ENCODE results near the gene ZNF547.

The ZNF547 gene

DNA sequence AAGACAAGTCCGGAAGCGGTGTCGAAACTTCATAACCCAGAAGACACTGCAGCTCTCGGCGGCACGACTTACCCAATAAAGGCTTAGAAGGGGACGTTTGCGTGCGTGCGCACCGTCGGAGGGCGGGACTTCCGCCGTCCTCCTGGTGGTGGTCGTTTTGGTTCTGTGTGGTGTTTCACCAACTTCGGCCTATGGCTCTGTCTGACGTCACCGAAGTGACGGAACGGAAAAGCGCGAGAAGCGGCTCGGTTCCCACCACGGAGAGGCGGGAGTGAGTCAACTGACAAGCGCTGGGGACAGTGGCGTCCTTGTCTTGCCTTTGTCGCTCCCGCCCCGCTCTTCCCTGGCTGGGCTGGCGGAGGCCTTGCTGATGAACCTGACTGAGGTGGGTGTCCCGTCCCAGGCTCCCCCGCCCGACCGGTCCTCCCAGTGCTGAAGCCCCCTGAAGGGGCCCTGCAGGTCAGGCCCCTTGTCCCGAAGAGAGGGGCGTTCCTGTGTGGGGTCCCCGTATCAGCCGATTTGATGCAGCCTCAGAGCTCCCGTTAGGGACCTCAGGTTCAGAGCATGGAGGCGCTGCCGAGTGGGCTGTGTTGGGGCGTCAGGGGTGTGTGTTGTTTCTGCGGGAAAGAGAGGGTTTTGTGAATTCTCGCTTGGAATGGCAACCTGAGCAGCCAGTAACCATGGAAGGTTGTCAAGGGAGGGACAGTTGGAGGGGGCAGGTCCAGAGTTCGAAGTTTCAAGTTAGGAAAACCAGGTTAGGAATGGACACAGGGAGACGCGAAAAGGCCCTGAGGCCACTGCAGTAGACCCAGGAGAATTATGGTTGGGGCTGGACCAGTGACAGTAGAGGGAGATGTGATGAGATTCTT, 26.6 kb downstream of the ZNF547 start, which contains the start of gene ZNF548:
TSS of gene ZNF548 (plus strand) at position 125 of the 869 bp plus-strand sequence. CDS start at position 371, 246 bp downstream.
- Histone ChIP-seq H4K20me1 (ENCODE audit: insufficient read depth, low read length, poor library complexity, severe bottlenecking) (peaks cover 23% of the 10 kb centered on the region), H3K9me2 (replicated peaks; ENCODE audit: low read depth, low read length) (no peaks in the 10 kb centered on the region), H3F3A (ENCODE audit: low read depth) (no peaks in the 10 kb centered on the region), H3K36me3 (ENCODE audit: insufficient read depth, low read length) (no peaks in the 10 kb centered on the region; the same call in 1 of the 2 replicates), H3K79me2 (ENCODE audit: insufficient read depth, low read length) (peaks cover 49% of the 10 kb centered on the region), H3K4me2 (ENCODE audit: low read depth, low read length, poor library complexity, severe bottlenecking) (peak within 1 kb of the TSS; percentile 98), H3K27me3 (ENCODE audit: insufficient read depth, low read length, poor library complexity, severe bottlenecking) (no peaks in the 10 kb centered on the region), H2AFZ (ENCODE audit: low read length) (peak within 1 kb of the TSS; percentile 100), H3K4me1 (ENCODE audit: insufficient read depth, low read length, poor library complexity, severe bottlenecking) (peaks cover 33% of the 10 kb centered on the region), H3K9me3 (ENCODE audit: insufficient read depth, low read depth, low read length) (no peaks in the 10 kb centered on the region), H3K9ac (ENCODE audit: low read depth, low read length, poor library complexity, severe bottlenecking) (peak within 1 kb of the TSS; percentile 88), H3K4me3 (ENCODE audit: low read length, poor library complexity, severe bottlenecking) (peak within 1 kb of the TSS; percentile 80)
- TF ChIP-seq, protein P1, sequence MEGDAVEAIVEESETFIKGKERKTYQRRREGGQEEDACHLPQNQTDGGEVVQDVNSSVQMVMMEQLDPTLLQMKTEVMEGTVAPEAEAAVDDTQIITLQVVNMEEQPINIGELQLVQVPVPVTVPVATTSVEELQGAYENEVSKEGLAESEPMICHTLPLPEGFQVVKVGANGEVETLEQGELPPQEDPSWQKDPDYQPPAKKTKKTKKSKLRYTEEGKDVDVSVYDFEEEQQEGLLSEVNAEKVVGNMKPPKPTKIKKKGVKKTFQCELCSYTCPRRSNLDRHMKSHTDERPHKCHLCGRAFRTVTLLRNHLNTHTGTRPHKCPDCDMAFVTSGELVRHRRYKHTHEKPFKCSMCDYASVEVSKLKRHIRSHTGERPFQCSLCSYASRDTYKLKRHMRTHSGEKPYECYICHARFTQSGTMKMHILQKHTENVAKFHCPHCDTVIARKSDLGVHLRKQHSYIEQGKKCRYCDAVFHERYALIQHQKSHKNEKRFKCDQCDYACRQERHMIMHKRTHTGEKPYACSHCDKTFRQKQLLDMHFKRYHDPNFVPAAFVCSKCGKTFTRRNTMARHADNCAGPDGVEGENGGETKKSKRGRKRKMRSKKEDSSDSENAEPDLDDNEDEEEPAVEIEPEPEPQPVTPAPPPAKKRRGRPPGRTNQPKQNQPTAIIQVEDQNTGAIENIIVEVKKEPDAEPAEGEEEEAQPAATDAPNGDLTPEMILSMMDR (conservative IDR thresholded peaks at IDR 0.05; ENCODE audit: low read length): peak; percentile 19; the same call in 1 of the 2 replicates
- TF ChIP-seq EZH2phosphoT487 (IDR thresholded peaks at IDR 0.05; ENCODE audit: borderline replicate concordance): no peak

DNA sequence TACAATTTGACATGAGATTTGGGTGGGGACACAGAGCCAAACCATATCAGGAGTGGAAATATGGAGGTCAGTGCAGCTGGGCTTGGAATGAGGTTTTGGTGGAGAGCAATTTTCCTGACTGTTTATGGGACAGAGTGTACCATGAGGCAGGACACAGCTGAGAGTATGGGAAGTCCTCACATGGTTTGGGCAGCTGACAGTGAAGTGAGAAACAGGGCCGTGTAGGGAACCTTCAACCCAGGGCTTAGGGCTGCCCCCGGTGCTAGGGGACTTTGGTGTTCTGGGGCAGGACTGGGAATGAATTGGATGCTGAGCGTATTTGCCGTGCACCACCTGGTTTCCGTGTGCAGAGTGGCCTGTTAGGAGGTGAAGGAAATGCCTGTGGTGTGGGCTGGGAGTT, 32.4 kb downstream of the ZNF547 start:
- TF ChIP-seq, protein P1 (conservative IDR thresholded peaks at IDR 0.05; ENCODE audit: low read length): no peak
- no peak for TF ChIP-seq EZH2phosphoT487 (IDR thresholded peaks at IDR 0.05; ENCODE audit: borderline replicate concordance)
- Histone ChIP-seq H3K9me3 (ENCODE audit: insufficient read depth, low read depth, low read length) (no peaks in the 10 kb centered on the region; the same call in 1 of the 2 replicates), H3K4me3 (ENCODE audit: low read length, poor library complexity, severe bottlenecking) (no peak overlapping the region), H3K36me3 (ENCODE audit: insufficient read depth, low read length) (peaks cover 45% of the 10 kb centered on the region), H4K20me1 (ENCODE audit: insufficient read depth, low read length, poor library complexity, severe bottlenecking) (peaks cover 19% of the 10 kb centered on the region), H3K9me2 (replicated peaks; ENCODE audit: low read depth, low read length) (no peaks in the 10 kb centered on the region), H3K4me1 (ENCODE audit: insufficient read depth, low read length, poor library complexity, severe bottlenecking) (peaks cover 22% of the 10 kb centered on the region), H2AFZ (ENCODE audit: low read length) (no peak overlapping the region), H3K4me2 (ENCODE audit: low read depth, low read length, poor library complexity, severe bottlenecking) (peak overlapping the region; percentile 16), H3K9ac (ENCODE audit: low read depth, low read length, poor library complexity, severe bottlenecking) (no peak overlapping the region), H3F3A (ENCODE audit: low read depth) (no peaks in the 10 kb centered on the region), H3K79me2 (ENCODE audit: insufficient read depth, low read length) (peaks cover 51% of the 10 kb centered on the region), H3K27me3 (ENCODE audit: insufficient read depth, low read length, poor library complexity, severe bottlenecking) (no peaks in the 10 kb centered on the region)

DNA sequence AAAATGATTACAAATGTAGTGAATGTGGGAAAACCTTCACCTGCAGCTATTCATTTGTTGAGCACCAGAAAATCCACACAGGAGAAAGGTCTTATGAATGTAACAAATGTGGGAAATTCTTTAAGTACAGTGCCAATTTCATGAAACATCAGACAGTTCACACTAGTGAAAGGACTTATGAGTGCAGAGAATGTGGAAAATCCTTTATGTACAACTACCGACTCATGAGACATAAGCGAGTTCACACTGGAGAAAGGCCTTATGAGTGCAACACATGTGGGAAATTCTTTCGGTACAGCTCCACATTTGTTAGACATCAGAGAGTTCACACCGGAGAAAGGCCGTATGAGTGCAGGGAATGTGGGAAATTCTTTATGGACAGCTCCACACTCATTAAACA, 35.5 kb downstream of the ZNF547 start:
- no peaks in the 10 kb centered on the region for H3K27me3 ChIP-seq (ENCODE audit: insufficient read depth, low read length, poor library complexity, severe bottlenecking)
- H4K20me1 ChIP-seq (ENCODE audit: insufficient read depth, low read length, poor library complexity, severe bottlenecking): no peaks in the 10 kb centered on the region
- H3K4me2 ChIP-seq (ENCODE audit: low read depth, low read length, poor library complexity, severe bottlenecking): no peak overlapping the region
- peaks cover 48% of the 10 kb centered on the region for H3K36me3 ChIP-seq (ENCODE audit: insufficient read depth, low read length)
- no peaks in the 10 kb centered on the region for H3K4me1 ChIP-seq (ENCODE audit: insufficient read depth, low read length, poor library complexity, severe bottlenecking)
- H3K9ac ChIP-seq (ENCODE audit: low read depth, low read length, poor library complexity, severe bottlenecking): no peak overlapping the region
- H3K9me2 ChIP-seq (replicated peaks; ENCODE audit: low read depth, low read length): no peaks in the 10 kb centered on the region
- H3K79me2 ChIP-seq (ENCODE audit: insufficient read depth, low read length): peaks cover 22% of the 10 kb centered on the region; the same call in 1 of the 2 replicates
- TF ChIP-seq, protein P1 (conservative IDR thresholded peaks at IDR 0.05; ENCODE audit: low read length): no peak
- TF ChIP-seq EZH2phosphoT487 (IDR thresholded peaks at IDR 0.05; ENCODE audit: borderline replicate concordance): no peak
- H2AFZ ChIP-seq (ENCODE audit: low read length): no peak overlapping the region
- H3K9me3 ChIP-seq (ENCODE audit: insufficient read depth, low read depth, low read length): peaks cover 9% of the 10 kb centered on the region; the same call in 1 of the 2 replicates
- H3F3A ChIP-seq (ENCODE audit: low read depth): no peaks in the 10 kb centered on the region
- H3K4me3 ChIP-seq (ENCODE audit: low read length, poor library complexity, severe bottlenecking): no peak overlapping the region

Measured in Loucy (cell line).